GM18498 (cell line): ENCODE data around the gene NRTN.
"Not testable (repeated sequence)": the region's sequence is repeated elsewhere in the genome, so short reads cannot be mapped to it uniquely, and the experiment has no call there.

Source experiments
- ATAC-seq: cut with Tn5 transposase; IDR thresholded peaks from one replicate; pipeline ENCODE4 v1.9.1; 2021; ENCODE audit warnings: mild to moderate bottlenecking, moderate library complexity; ENCODE audit not compliant: unreplicated experiment

The NRTN gene

GRCh38 chr19:5864725-5865486, 60.0 kb downstream of the NRTN start:
- ATAC-seq, result no peak

DNA sequence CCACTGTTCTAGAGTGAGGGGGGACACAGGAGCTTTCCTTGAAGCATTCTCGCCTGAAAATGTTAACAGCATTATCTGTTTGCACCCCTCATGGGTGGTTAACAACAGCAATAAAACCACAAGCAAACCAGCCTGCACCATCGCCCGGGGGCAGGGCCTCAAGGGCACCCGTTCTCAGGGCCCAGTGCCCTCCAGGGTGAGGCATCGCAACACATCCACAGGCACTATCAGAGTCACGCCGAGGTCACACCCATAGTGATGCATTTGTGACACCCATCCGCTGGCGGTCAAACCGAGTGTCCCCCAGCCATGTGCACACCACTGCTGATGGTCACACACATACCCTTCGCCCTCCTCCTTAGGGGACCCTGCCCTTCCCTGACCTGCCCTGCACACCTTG, 60.9 kb downstream of the NRTN start:
- ATAC-seq, result no peak

DNA sequence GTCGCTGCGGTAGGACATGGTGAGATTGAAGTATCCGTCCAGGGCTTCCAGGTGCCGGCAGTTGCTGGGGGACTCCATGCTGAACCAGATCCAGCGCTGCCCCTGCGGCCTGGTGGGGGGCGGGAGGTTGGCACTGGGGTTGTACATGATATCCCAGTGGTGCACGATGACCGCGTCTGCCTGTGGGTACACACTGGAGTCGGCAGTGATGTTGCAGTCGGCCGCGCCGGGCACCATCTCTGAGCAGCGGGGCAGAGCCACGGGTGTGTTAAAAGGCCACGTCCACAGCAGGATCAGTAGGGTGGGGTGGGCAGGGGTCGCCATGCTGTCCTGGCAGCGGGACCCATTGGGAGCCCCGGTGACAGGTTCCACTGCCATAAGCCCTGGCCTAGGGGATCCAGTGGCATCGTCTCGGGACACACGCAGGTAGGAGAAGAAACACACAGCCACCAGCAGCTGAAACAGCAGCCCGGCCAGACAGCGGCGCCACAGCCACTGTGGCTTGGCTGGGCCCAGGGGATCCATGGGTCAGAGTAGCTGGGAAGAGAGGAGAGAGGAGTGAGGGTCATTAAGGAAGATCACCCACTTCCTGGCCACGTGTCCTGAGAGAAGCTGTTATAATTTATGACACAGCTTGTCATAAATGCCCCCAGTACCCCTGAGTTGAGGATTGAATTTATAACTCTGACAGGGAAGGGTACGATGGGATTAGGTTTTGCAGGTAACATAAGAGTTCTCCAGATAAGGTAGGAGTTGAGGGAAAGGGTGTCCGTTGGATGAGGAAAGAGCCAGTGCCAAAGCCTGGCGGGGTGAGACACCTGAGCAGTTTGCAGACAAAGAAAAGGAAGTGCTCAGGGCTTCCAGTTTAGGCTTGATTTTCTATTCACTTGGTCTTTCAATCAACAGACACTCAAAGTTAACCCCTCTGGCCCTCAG, 62.6 kb downstream of the NRTN start:
- ATAC-seq, result no peak

- no peak for ATAC-seq
Measured at GRCh38 chr19:5870986-5871394, 66.1 kb downstream of the NRTN start.

- no peak for ATAC-seq
Measured at GRCh38 chr19:5873617-5874199, 68.8 kb downstream of the NRTN start.

- ATAC-seq, result not testable (repeated sequence)
Measured at GRCh38 chr19:5874496-5874895, 69.6 kb downstream of the NRTN start.

DNA sequence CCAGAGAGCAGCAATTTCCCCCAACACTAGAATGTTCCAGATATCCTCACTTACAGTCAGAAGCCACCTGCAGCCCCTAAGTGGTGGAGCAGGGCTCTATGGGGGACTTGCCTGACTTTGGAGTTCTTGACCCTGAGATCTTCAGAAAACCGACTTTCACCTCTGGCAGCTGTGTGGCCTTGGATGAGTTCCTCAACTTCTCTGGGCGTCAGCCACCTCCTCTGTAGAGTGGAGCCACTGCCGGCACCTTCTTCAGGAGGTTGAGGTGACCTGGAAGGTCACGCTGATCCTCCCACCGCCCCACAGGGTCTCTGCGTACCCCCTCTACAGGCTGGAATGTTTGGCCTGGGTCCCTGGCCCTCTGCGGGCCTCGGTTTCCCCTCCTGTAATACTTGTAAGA, 72.6 kb downstream of the NRTN start:
- ATAC-seq, result no peak

- no peak for ATAC-seq
Measured at GRCh38 chr19:5877882-5878281, 73.0 kb downstream of the NRTN start.
